WTC11 (cell line): ENCODE results near the gene EFCAB8. TPM values are rescaled to one million over a fixed set of nuclear protein-coding genes. Genes with fewer than 3 reads are reported as not detected.

Source experiments
- ATAC-seq: fragments of 200-7000 bp; cut with Tn5 transposase; 2 replicates; pipeline ENCODE4 v1.10.0; 2021; ENCODE audit warnings: mild to moderate bottlenecking, moderate library complexity
- CTCF ChIA-PET: fragments of 300-600 bp; sonication (Branson Sonifier 250); formaldehyde crosslinking; loops from one replicate; lab custom pipeline; 2021; ENCODE audit warnings: antibody characterized with exemption; lab: Charles Lee
- POLR2A ChIA-PET: fragments of 350-600 bp; sonication (Branson Sonifier 250); formaldehyde crosslinking; loops from one replicate; lab custom pipeline; 2021; ENCODE audit warnings: antibody characterized with exemption; lab: Charles Lee
- DNase-seq: peaks from one replicate; pipeline ENCODE4 v3.0.0; 2021; ENCODE audit warnings: low spot score
- H3K27ac Mint-ChIP-seq: 2 replicates; pipeline ENCODE4 v1.8.0; 2021; ENCODE audit warnings: mixed read lengths
- H3K27me3 Mint-ChIP-seq: 2 replicates; pipeline ENCODE4 v1.8.0; 2021; ENCODE audit warnings: low read depth, mild to moderate bottlenecking, moderate library complexity, mixed read lengths
- H3K36me3 Mint-ChIP-seq: 2 replicates; pipeline ENCODE4 v1.8.0; 2021; ENCODE audit warnings: mixed read lengths
- H3K4me1 Mint-ChIP-seq: 2 replicates; pipeline ENCODE4 v1.8.0; 2022; ENCODE audit warnings: mixed read lengths
- H3K4me3 Mint-ChIP-seq: 2 replicates; pipeline ENCODE4 v1.8.0; 2021; ENCODE audit warnings: mild to moderate bottlenecking, moderate library complexity, mixed read lengths
- H3K9me3 Mint-ChIP-seq: 2 replicates; pipeline ENCODE4 v1.8.0; 2021; ENCODE audit warnings: mixed read lengths
- ARID4B ChIP-seq: sonication (generic); formaldehyde crosslinking; IDR thresholded peaks from 2 replicates; pipeline ENCODE4 v1.8.0; 2023; ENCODE audit warnings: missing genetic modification reagents, mild to moderate bottlenecking, borderline replicate concordance
- ATF1 ChIP-seq: sonication (generic); formaldehyde crosslinking; IDR thresholded peaks from 2 replicates; pipeline ENCODE4 v1.8.1; 2023; ENCODE audit warnings: mild to moderate bottlenecking, moderate library complexity, missing genetic modification reagents
- CREB1 ChIP-seq: sonication (generic); formaldehyde crosslinking; IDR thresholded peaks from 2 replicates; pipeline ENCODE4 v1.8.0; 2023; ENCODE audit warnings: mild to moderate bottlenecking, missing genetic modification reagents
- E2F4 ChIP-seq: sonication (generic); formaldehyde crosslinking; IDR thresholded peaks from 2 replicates; pipeline ENCODE4 v1.8.1; 2022; ENCODE audit warnings: low read depth, mild to moderate bottlenecking, moderate library complexity, missing genetic modification reagents, borderline replicate concordance
- GABPB1 ChIP-seq: sonication (generic); formaldehyde crosslinking; IDR thresholded peaks from 2 replicates; pipeline ENCODE4 v1.8.1; 2023; ENCODE audit warnings: mild to moderate bottlenecking, missing genetic modification reagents
- GTF2I ChIP-seq: fragments of 250-450 bp; sonication (Bioruptor Pico); conservative IDR thresholded peaks from 2 replicates; pipeline ENCODE4 v1.4.0; 2021; ENCODE audit warnings: mild to moderate bottlenecking
- HMGA2 ChIP-seq: fragments of 250-450 bp; sonication (Bioruptor Pico); IDR thresholded peaks from 2 replicates; pipeline ENCODE4 v1.4.0; 2021; ENCODE audit warnings: mild to moderate bottlenecking, moderate library complexity
- IRF1 ChIP-seq: sonication (generic); formaldehyde crosslinking; IDR thresholded peaks from 2 replicates; pipeline ENCODE4 v1.8.0; 2023; ENCODE audit warnings: missing genetic modification reagents
- IRF2 ChIP-seq: sonication (generic); formaldehyde crosslinking; IDR thresholded peaks from 2 replicates; pipeline ENCODE4 v1.8.0; 2022; ENCODE audit warnings: low read depth, missing genetic modification reagents, borderline replicate concordance
- JUN ChIP-seq: sonication (generic); formaldehyde crosslinking; IDR thresholded peaks from 2 replicates; pipeline ENCODE4 v1.8.0; 2023; ENCODE audit warnings: mild to moderate bottlenecking, missing genetic modification reagents
- NFE2L1 ChIP-seq: sonication (generic); formaldehyde crosslinking; IDR thresholded peaks from 2 replicates; pipeline ENCODE4 v1.8.1; 2023; ENCODE audit warnings: missing genetic modification reagents
- NR2C2 ChIP-seq: sonication (generic); formaldehyde crosslinking; IDR thresholded peaks from 2 replicates; pipeline ENCODE4 v1.8.0; 2022; ENCODE audit warnings: mild to moderate bottlenecking, missing genetic modification reagents
- RELA ChIP-seq: sonication (generic); formaldehyde crosslinking; IDR thresholded peaks from 2 replicates; pipeline ENCODE4 v1.8.1; 2022; ENCODE audit warnings: missing genetic modification reagents, mild to moderate bottlenecking, borderline replicate concordance
- TP53 ChIP-seq: sonication (generic); formaldehyde crosslinking; IDR thresholded peaks from 2 replicates; pipeline ENCODE4 v1.8.1; 2023; ENCODE audit warnings: mild to moderate bottlenecking, missing genetic modification reagents
- ZNF396 ChIP-seq: fragments of 250-450 bp; sonication (Bioruptor Pico); IDR thresholded peaks from 2 replicates; pipeline ENCODE4 v1.8.0; 2021; ENCODE audit warnings: mild to moderate bottlenecking, moderate library complexity, borderline replicate concordance
- ZNF671 ChIP-seq: fragments of 250-450 bp; sonication (Bioruptor Pico); IDR thresholded peaks from 2 replicates; pipeline ENCODE4 v1.8.0; 2021; ENCODE audit warnings: mild to moderate bottlenecking
- total RNA-seq: library from RNA; stranded (reverse); gene quantifications from 3 replicates; pipeline ENCODE4 v1.2.3, GENCODE V29; 2021
- TF ChIP-seq, protein P1 (sequence below): sonication (generic); formaldehyde crosslinking; IDR thresholded peaks from 2 replicates; pipeline ENCODE4 v1.8.0; 2022; ENCODE audit warnings: mild to moderate bottlenecking, missing genetic modification reagents
- TF ChIP-seq, protein P2 (sequence below): sonication (generic); formaldehyde crosslinking; IDR thresholded peaks from 2 replicates; pipeline ENCODE4 v1.8.0; 2022; ENCODE audit warnings: mild to moderate bottlenecking, missing genetic modification reagents
- TF ChIP-seq, protein P3 (sequence below): sonication (generic); formaldehyde crosslinking; IDR thresholded peaks from 2 replicates; pipeline ENCODE4 v1.8.1; 2022; ENCODE audit warnings: mild to moderate bottlenecking, missing genetic modification reagents, moderate library complexity, borderline replicate concordance

Gene EFCAB8
- total RNA-seq, 1 experiment from 2014 or later = 0.17 TPM

DNA sequence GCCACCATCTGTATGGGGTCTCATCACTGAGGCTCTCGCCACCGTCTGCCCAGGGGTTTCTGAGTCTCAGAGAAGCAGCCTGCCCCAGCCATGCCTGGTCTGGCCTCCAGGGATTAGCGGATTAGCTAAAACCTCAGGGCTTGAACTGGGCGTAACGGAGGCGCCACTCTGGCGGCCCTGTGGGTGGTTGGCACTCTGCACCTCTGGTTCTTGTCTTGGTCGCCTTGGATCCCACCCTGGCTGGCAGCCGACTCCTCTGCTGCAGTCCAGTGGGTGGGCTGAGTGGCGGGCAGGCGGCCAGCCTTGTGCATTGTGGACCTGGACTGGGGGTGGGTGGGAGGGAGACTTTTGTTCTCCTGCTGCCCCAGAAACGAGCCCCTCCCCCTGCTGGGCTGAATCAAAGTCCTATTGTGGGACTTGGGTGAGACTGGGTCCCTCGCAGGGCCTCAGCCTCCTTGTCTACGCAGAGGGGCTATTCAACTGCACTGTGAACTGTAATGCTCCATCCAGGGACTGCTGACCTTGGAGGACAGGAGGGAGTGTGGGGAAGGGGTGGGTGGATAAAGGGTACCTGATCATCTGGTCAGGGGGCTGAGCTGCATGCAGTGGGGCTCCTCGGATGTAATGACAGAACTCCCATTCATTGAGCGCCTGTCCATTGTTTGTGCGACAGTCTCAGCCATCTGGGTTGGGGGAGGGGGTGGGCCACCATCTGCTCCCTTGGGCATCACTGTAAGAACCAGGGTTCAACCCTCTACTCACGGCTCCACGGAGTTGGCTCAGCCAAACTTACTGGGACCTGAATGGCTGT, 121.6 kb downstream of the EFCAB8 start:
- DNase-seq (no peak), ATAC-seq (no peak)
- Mint-ChIP-seq H3K27ac (no peak overlapping the region), H3K36me3 (peaks cover 9% of the 10 kb centered on the region; the same call in 1 of the 2 replicates), H3K4me1 (peaks cover 9% of the 10 kb centered on the region; the same call in 1 of the 2 replicates), H3K27me3 (no peaks in the 10 kb centered on the region), H3K9me3 (peaks cover 12% of the 10 kb centered on the region), H3K4me3 (no peak overlapping the region)
- POLR2A ChIA-PET = no interaction called here
- CTCF ChIA-PET = no interaction called here
- TF ChIP-seq CREB1 (CRISPR knock-in tag) (no peak), NFE2L1 (CRISPR knock-in tag) (no peak), ATF1 (no peak), HMGA2 (no peak), ARID4B (no peak), E2F4 (CRISPR knock-in tag) (no peak), GABPB1 (CRISPR knock-in tag) (no peak), NR2C2 (CRISPR knock-in tag) (no peak), IRF1 (no peak)
- TF ChIP-seq, protein P1, sequence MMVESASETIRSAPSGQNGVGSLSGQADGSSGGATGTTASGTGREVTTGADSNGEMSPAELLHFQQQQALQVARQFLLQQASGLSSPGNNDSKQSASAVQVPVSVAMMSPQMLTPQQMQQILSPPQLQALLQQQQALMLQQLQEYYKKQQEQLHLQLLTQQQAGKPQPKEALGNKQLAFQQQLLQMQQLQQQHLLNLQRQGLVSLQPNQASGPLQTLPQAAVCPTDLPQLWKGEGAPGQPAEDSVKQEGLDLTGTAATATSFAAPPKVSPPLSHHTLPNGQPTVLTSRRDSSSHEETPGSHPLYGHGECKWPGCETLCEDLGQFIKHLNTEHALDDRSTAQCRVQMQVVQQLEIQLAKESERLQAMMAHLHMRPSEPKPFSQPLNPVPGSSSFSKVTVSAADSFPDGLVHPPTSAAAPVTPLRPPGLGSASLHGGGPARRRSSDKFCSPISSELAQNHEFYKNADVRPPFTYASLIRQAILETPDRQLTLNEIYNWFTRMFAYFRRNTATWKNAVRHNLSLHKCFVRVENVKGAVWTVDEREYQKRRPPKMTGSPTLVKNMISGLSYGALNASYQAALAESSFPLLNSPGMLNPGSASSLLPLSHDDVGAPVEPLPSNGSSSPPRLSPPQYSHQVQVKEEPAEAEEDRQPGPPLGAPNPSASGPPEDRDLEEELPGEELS = no peak
- TF ChIP-seq, protein P2, sequence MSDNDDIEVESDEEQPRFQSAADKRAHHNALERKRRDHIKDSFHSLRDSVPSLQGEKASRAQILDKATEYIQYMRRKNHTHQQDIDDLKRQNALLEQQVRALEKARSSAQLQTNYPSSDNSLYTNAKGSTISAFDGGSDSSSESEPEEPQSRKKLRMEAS (CRISPR knock-in tag) = no peak

DNA sequence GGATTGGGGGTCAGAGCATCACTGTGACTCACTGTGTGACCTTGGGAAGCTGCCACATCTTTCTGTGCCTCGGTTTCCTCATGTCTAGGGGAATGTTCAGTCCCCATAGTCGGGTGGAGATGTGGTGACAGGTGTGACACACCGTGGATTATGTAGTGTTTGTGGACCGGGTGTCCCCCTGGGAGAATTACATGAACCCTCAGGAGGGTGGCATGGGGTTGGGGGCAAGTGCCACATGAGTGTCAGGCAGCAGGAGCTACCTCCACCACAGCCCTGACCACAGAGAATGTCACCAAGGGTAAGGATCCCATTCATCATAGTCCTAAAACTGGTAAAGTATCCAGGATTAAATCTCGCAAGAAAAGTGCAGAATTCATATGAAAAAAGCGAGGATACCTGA, 122.3 kb downstream of the EFCAB8 start:
- H3K27me3 Mint-ChIP-seq = no peaks in the 10 kb centered on the region
- 0 out of 2 replicates have a peak, but pooled peaks cover 7% of the 10 kb centered on the region for H3K4me1 Mint-ChIP-seq
- no peak overlapping the region for H3K4me3 Mint-ChIP-seq
- no peak for ATAC-seq
- H3K27ac Mint-ChIP-seq = no peak overlapping the region
- no peak for DNase-seq
- peaks cover 12% of the 10 kb centered on the region for H3K9me3 Mint-ChIP-seq
- H3K36me3 Mint-ChIP-seq = peaks cover 9% of the 10 kb centered on the region; the same call in 1 of the 2 replicates
- TF ChIP-seq TP53 (CRISPR knock-in tag) = no peak
- no peak for TF ChIP-seq ZNF396 (CRISPR knock-in tag)
- no peak for TF ChIP-seq RELA (CRISPR knock-in tag)
- TF ChIP-seq GTF2I = no peak
- no peak for TF ChIP-seq IRF1
- TF ChIP-seq ZNF671 (CRISPR knock-in tag) = no peak
- TF ChIP-seq, protein P3, sequence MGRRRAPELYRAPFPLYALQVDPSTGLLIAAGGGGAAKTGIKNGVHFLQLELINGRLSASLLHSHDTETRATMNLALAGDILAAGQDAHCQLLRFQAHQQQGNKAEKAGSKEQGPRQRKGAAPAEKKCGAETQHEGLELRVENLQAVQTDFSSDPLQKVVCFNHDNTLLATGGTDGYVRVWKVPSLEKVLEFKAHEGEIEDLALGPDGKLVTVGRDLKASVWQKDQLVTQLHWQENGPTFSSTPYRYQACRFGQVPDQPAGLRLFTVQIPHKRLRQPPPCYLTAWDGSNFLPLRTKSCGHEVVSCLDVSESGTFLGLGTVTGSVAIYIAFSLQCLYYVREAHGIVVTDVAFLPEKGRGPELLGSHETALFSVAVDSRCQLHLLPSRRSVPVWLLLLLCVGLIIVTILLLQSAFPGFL (CRISPR knock-in tag) = no peak
- TF ChIP-seq JUN (CRISPR knock-in tag) = no peak
- TF ChIP-seq IRF2 (CRISPR knock-in tag) = no peak
- ChIA-PET CTCF (interaction anchor here (1.3 kb wide), 1 partner anchor 79 kb away, joined by 6 read pairs; no protein-coding TSS in a partner anchor), POLR2A (no interaction called here)
